HG02943 (cell line): ENCODE data around the gene WNK4.

Experiments
- ATAC-seq: cut with Tn5 transposase; IDR thresholded peaks from one replicate; pipeline ENCODE4 v1.9.1; 2021; ENCODE audit warnings: mild to moderate bottlenecking, low read depth, moderate library complexity; ENCODE audit not compliant: unreplicated experiment

The WNK4 gene

DNA sequence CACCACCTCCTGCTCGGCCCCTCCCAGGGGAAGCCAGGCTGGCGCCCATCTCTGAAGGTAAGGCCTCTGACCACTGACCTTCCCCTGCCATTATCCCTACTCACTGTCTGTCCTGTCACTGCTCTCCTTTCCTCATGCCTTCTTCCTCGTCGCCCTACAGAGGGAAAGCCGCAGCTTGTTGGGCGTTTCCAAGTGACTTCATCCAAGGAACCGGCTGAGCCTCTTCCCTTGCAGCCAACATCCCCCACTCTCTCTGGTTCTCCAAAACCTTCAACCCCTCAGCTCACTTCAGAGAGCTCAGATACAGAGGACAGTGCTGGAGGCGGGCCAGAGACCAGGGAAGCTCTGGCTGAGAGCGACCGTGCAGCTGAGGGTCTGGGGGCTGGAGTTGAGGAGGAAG is 15.1 kb downstream of the WNK4 start:
- no peak for ATAC-seq

DNA sequence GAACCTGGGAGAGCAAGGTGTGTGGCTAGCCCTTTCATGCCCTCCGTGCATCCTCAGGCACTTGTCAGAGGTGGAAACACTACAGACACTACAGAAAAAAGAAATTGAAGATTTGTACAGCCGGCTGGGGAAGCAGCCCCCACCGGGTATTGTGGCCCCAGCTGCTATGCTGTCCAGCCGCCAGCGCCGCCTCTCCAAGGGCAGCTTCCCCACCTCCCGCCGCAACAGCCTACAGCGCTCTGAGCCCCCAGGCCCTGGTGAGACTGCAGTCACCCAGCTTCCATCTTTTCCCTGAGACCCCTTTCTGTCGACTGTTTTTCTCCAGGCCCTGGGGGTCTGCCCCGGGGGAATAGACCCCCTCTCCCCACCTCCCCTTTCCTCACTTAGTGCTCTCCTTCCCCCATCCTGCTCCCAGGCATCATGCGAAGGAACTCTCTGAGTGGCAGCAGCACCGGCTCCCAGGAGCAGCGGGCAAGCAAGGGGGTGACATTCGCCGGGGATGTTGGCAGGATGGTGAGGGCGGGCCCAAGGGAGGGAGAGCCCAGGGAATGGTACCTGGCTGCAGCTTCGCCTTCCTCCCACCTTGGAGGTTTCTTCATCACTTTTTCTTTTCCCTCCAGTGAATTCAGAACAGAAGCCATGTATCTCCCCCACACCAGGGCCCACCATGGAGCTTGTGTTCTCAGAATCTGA is 15.8 kb downstream of the WNK4 start:
- ATAC-seq = no peak

DNA sequence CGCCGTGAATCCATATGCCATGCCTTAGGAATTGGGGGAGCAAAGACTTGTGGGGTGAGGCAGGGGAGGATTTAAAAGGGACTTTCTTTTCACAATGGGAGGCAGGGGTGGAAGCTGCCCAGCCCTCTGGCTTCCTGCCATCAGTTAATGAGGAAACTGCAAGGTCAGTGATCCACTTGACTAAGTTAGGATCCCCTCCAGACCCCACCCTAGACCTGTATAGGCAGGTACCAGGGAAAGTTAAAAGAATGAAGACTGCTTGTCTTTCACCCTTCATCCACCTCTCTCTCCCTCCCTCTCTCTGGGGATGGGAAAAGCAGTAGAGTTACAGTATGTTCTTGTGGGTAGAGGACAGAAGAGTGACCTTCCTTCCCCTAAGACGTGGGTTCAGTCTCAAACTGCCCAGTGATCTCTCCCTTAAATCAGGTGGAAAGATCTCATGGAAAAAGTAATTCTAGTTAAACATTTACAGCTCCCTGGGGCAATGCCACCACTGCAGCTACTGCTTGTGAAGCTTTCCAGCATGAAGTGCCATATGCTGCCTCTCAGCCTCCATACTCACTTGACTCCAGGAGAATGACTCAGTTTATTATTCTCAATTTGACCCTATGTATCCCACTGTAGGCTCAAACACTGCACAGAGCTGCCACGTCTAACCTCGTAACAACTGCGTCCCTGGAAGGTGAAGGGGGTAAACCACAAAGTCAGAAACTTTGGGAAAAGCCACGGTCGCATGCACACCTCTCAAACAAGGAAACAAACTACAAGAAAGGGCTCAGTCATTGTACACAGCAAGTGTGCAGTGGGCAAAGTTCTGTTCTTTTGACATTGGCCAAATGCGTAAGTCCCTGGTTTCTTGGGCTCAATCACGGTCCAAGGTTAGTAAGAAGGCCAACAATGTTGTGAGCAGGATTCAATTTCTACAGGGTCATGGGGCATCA is 16.9 kb downstream of the WNK4 start:
- no peak for ATAC-seq

DNA sequence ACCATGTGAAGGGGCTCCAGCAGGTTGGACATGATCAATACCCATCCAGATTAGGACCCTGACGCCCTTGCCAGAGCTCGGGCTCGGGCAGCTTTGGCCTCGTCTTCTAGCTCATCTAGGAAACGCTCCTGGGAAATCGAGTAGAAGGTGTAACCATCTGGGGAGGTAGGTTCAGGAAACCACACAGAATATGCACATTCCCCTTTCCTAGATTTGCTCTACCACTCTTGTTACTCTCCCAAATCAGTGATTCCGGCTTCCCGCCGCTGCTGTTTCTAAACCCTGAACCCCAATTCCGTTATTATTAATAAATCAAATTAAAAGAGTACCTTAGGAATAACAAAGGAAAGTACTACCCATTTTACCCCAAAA is 17.6 kb downstream of the WNK4 start:
- no peak for ATAC-seq

DNA sequence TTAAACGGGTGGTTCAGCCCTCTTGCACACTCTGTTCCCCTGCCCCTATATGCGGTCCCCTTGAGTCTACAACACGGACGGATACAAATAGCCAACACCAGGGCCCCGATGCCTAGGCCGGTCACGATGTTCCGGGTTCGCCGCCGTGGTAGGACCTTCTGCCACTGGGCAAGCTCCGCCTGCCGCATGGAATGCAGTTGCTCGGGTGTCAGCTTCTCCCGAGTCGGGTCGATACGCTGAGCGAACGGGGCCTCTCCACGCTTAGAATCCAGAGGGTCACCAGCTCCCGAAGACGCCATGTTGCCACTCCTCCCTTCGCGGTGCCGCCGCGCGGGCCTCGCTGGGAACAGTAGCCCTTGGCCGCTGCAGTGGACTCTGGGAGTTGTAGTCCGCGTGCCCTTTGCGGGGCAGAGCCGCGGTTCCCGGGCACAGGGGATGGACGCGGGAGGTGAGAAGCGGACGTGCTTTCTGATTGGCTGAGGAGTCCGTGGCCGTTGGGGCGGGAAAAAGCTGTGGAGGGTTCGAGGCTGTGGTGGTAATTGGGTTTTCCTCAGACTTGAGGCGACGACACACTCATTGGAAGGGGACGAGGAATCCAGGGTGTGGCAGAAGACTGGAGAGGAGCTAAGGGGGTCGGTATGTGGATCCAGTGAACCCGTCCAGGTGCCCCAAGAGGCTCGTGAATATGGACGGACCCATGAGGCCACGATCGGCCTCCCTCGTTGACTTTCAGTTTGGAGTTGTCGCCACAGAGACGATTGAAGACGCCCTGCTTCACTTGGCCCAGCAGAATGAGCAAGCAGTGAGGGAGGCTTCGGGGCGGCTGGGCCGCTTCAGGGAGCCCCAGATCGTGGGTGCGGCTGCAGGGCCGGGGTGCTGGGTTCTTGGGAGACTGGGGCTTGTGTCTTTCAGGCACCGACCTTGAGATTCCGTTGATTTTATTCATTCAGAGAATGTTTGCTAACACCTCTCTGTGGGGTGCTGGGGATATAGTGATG is 18.3 kb downstream of the WNK4 start, which contains the start of the genes CNTD1 and COA3:
TSS of gene CNTD1 (plus strand) at position 479 of the 998 bp plus-strand sequence. CDS start at position 686, 207 bp downstream.
TSS of gene COA3 (minus strand) at position 322 of the 998 bp plus-strand sequence. CDS start at position 299, 23 bp downstream.
- no peak for ATAC-seq

DNA sequence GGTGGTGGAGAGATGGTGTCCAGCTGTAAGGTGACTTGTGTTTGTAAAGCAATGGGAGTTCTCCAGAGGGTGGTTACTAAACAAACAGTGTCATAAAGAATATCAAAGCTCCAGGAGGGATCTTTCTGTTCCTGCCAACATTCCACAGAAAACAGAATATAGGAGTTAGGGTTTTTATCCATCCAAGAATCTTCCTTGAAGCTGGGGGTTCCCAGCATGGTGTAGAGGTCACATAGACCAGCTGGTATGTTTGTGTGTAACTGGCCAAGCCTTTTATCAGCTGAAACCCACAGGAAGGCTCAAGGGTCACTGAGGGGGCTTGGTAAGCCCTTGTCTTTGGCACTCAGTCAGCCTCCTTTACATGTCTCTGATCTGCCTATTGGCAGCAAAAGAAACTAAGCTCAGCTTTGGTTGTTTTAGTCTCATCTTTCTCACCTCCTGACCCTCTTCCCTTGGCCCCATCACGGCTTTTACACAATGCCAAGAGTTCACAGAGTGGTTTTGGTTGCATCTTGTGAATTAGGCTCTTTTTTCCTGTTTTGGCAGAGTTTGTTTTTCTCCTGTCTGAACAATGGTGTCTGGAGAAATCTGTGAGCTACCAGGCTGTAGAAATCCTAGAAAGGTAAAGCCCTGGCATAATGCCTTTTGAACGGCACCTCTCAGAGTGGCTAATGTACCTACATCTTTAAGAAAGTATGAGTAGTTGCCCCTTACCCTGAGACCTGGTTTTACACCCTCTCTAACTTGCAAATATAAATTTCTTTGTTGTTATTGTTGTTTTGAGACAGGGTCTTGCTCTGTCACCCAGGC is 22.9 kb downstream of the WNK4 start:
- no peak for ATAC-seq

DNA sequence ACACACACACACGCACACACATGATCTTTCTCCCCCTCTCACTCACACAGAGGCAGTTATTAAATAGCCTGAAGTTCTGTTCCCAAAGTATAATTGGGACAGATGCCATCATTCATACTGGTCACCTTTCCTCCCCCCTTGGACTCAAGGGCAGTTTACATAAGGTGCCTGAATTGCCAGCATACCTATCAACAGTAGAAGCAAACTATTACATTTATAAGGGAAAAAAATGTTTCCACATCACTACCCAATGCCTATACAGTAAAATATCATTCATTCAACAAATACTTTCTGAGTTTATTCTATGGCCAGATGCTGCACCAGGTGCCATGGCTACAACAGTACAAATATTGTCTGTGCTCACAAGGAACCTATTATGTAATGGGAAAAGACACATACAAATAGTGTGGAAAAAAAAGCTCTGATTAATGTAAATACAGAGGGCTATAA is 24.5 kb downstream of the WNK4 start:
- no peak for ATAC-seq

DNA sequence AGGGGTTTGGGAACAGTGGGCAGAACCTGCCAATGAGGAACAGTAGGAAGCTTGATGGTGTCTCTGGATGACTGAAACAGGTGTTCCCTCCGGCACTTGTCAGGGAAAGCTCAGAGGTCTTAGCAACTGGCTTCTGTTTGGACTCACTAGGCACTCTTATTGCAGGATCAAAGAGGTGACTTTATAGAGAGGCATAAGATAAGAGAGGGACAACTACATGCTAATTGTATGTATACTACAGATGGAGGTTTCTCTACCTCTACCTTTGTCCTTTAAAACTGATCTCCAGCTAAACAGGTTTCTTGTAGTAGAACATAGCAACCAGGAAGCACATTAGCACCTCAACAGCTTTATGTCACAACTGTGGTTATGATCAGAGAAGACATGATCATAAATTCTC is 25.8 kb downstream of the WNK4 start:
- ATAC-seq = no peak

DNA sequence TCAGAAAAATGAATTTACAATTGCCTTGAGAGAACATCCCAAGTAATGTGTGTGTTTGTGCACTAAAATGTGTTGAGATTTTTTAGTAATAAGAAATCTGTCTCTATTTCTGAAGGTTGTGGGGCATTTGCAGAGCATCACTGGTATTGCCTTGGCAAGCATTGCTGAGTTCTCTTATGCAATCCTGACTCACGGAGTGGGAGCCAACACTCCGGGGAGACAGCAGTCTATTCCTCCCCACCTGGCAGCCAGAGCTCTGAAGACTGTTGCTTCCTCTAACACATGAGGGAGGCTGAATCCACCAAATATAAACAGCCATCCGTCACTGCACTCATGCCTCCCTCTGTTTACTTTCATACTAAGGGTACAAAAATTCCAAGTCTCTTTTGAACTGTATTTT is 28.8 kb downstream of the WNK4 start:
- ATAC-seq = no peak

DNA sequence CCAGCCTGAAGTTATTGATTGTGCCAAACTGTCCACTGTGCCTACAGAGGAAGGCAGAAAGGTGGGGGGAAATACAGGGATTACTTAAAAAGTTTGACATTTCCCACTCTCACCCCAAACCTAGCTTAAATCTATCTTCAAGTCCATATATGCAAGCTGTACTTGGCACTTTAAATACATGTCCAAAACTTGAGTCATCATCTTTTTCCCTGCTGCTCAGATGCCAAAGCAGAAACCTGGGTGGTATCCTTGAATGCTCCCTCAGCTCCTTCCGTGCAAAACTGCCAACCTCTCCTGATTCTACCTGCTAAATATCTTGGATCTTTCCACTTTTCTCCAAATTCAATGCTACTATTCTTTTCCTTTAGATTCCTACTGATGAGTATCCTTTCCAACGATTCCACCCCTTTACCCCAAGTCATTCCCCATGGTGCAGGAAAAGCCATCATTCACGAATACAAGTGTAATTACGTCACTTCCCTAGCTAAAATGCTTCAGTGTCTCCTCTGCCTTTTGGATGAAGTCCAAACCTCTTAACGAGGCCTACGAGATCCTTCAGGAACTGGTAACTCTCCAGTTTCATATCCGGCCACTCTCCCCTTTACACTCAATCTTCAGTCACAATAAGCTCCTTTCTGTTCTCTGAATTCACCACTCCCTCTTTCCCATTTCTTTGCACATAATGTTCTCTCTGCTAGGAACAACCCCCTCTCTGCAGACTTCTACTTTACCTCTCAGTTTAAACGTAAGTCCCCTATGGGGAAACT is 34.4 kb downstream of the WNK4 start:
- ATAC-seq = no peak

DNA sequence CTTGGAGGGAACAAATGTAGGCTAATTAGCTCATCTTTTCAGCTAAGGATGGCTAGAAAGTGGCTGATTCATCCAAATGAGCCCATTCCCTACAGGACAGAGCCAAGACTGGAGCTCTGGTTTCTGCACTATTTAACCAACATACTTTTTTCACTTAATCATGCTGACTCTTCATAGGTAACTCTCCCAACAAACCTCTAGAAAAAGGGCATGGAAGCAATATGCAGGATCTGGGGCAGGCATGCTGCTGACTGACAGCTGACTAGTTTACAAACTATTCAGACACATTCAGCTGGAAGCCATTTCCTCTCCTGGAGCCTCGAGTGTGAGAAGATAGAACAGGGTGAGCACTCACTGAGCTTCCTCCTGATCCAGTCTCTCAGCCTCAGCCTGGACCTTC is 37.5 kb downstream of the WNK4 start:
- no peak for ATAC-seq

DNA sequence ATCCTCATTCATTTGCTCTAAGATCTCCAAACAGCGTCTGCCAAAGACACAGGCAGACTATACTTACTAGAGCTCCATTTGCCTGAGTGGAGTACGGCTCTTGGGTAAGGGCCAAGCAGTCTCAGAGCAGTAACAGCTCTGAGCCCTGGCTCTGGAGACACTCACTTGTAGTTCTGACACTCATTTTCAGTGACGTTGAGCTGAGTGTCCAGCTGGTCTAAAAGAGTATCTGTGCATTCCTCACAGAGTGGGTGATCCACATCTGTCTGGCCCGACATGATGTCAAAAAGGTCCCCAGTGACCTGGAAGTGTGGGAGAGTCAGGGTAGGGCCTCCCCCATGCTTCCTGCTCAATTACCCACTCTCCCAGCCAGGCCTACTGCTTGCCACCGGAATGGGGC is 38.0 kb downstream of the WNK4 start:
- no peak for ATAC-seq

DNA sequence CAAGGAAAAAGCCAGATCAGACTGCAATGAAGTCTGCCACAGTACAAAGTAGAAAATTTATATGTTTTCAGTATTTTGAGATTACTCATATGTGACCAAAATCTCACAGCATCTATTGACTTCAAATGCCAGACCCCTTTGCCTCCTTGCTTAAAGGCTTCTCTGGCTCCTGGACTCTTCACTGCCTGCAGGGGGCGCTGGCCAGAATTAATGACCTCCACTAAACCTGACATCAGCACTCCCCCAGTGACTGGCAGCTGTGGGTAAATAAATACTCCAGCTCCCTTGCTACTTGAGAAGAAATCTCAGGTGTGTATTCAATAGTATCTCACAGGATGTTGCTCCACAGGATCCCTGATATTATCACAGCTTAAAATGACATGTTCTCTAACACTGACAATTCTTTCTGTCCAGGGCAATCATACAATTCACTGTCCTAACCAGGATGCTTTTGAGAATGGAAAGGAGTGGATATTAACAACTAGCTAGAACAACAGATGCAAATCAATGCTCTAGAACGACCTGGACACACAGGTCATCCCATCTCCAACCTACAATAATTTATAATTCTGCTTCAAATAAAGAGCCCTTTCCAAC is 39.6 kb downstream of the WNK4 start:
- ATAC-seq = no peak

DNA sequence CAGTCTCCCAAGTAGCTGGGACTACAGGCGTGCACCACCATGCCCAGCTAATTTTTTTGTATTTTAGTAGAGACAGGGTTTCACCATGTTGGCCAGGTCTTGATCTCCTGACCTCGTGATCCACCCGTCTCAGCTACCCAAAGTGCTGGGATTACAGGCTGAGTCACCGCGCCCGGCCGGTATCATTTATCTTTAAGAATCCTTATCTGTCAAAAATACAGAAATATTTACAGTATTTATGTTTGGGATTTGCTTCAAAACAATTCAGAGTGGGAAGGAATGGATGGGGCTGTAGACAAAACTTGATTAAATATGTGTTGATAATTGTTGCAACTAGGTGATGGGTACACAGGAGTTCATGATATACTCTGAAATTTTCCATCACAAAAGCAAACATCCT is 40.8 kb downstream of the WNK4 start:
- no peak for ATAC-seq

DNA sequence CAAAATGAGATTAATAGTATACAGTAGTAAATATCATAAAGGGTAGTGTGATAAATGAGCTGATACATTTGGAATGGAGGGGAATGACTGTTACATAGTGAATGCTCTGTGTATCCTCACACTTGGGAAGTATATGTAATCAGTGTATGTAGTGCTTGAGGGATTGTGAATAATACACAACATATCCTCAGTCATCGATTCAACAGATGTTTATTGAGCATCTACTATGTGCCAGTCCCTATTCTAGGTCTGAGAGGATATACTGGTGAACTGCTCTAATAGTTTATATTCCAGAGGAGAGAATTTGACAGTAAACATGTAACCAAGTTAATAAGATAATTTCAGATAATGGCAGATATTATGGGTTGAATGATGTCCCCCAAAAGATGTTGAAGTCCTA is 47.1 kb downstream of the WNK4 start:
- ATAC-seq = no peak

DNA sequence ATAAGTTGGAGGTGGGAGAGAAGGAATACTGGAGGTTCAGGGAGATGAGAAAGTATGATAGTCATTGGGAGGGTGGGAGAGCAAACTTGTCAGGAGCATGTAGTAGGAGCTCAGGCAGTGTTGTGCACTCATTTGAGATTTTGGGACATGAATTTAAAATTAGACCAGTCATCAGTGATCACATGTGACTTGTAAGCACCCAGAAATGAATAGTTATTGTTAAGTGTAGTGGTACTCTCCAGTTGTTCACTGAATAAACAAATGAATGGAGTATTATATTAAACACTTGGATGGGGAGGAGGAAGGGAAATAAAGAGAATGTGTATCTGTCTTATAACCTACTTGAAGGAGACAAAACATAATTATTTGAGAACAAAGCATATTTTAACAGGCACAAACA is 50.6 kb downstream of the WNK4 start:
- ATAC-seq = no peak

DNA sequence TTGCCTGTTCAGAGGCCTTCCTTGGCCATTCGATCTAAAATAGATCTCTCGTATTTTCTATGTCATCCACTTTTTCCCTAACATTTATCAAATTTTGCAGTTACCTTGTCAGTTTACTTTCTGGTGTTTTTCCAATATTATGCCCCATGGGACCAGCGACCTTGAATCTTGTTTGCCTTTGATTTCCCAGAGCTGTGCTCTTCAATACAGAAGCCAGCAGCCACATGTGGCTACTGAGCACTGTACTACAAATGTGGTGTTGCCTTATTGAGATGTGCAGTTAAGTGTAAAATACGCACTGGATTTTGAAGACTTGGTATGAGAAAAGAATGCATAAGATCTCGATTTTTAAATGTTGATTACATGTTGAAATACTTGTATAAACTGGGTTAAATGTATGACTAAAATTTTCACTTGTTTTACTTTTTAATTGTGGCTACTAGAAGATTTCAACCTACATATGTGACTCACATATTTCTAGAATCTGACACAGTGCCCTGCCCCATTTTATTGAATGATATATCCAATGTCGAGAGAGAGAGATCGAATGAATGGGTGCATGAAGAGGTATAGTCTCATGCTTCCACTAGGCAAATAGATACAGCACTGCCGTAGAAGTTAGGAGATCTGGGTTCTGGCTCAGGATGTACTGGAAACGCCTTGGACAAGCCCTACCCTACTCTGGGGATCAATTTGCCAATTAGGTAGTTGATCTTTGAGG is 52.0 kb downstream of the WNK4 start:
- no peak for ATAC-seq
